Heart right ventricle (tissue), 16 donors: ENCODE results near the gene GJA10. TPM values are rescaled to one million over a fixed set of nuclear protein-coding genes. Genes with fewer than 3 reads are reported as not detected.

Experiments
- ATAC-seq, 8 donors: fragments of 200-7000 bp; cut with Tn5 transposase; one replicate each; pipeline ENCODE4 v1.9.1; 2020; ENCODE audit warnings: mild to moderate bottlenecking in 8 of 8, moderate library complexity in 8 of 8, moderate number of reproducible peaks in 1 of 8
- DNase-seq, 2 donors: peaks; one replicate each; pipeline ENCODE4 v3.0.0-alpha.2; 2020
- H3K27ac ChIP-seq, 10 donors: fragments of 200-600 bp; sonication (generic) in 2 of 10; one replicate each; pipeline versions ENCODE4 v1.5.0 to v1.8.0; 2020 to 2022; ENCODE audit warnings: mild to moderate bottlenecking in 3 of 10
- H3K27me3 ChIP-seq, 7 donors: fragments of 200-600 bp; one replicate each; pipeline ENCODE4 v1.8.0; 2021 to 2022; ENCODE audit warnings: mild to moderate bottlenecking in 2 of 7
- H3K36me3 ChIP-seq, 9 donors: fragments of 200-600 bp; sonication (generic) in 1 of 9; one replicate each; pipeline versions ENCODE4 v1.5.0 to v1.8.0; 2020 to 2022; ENCODE audit warnings: mild to moderate bottlenecking in 2 of 9
- H3K4me1 ChIP-seq, 9 donors: fragments of 200-600 bp; sonication (generic) in 1 of 9; one replicate each; pipeline versions ENCODE4 v1.5.0 to v1.8.0; 2020 to 2022; ENCODE audit warnings: mild to moderate bottlenecking in 4 of 9
- H3K4me3 ChIP-seq, 10 donors: fragments of 200-600 bp; sonication (generic) in 2 of 10; one replicate each; pipeline versions ENCODE4 v1.5.0 to v1.8.0; 2020 to 2022; ENCODE audit warnings: mild to moderate bottlenecking in 7 of 10, moderate library complexity in 2 of 10
- H3K9me3 ChIP-seq, 11 donors: fragments of 200-600 bp in 10 of 11; sonication (generic) in 2 of 11; one replicate each; pipeline versions ENCODE4 v1.5.0 to v1.8.0; 2013 to 2022; ENCODE audit warnings: mild to moderate bottlenecking in 2 of 11, control low read depth in 1 of 11, moderate library complexity in 1 of 11
- CTCF ChIP-seq, 9 donors: fragments of 200-600 bp; sonication (generic) in 2 of 9; IDR thresholded peaks; one replicate each; pipeline versions ENCODE4 v1.5.0 to v1.8.0; 2021 to 2022; ENCODE audit warnings: antibody characterized with exemption in 9 of 9, mild to moderate bottlenecking in 5 of 9, moderate library complexity in 1 of 9
- WGBS, 2 donors: extraction: QIAGEN DNeasy Blood & Tissue Kit; methylation state at CpG; one replicate each; pipeline ENCODE4 v1.1.7; 2013; ENCODE audit warnings: inconsistent platforms in 1 of 2; 5-methylcytosine and 5-hydroxymethylcytosine counted together
- intact Hi-C, 10 donors: fragments of 100-400 bp; cut with DNase I; formaldehyde crosslinking; loops; one replicate each; pipeline versions ENCODE4 v1.11.1 to v1.14.2; 2022
- polyA plus RNA-seq, 2 donors: library from polyadenylated mRNA; stranded (reverse); fragments of 200-250 nt; gene quantifications; one replicate each; pipeline ENCODE4 v1.2.3, GENCODE V29; 2013
- total RNA-seq, 10 donors: library from RNA; stranded (reverse); fragmentation: NEBNext Ultra II Directional in 3 of 10; extraction: Animal tissue kit (Norgen Biotek cat#: 25700) in 3 of 10; gene quantifications; one replicate each; pipeline versions ENCODE4 v1.2.1 to v1.2.4, GENCODE V29; 2021 to 2023
- donor health status: Arrhythmogenic right ventricular cardiomyopathy.
- donor health status: ischemic (EF 13 %, LVEDD 7.1; RV severe dilation, severe dysfunction).
- donor health status: healthy with polysubstance abuse.
- donor health status: DM: no; HTN: yes; CAD: no.
- donor health status: DM: no; HTN: no; CAD: no.
- donor health status: ischemic (EF 25% LVEDD 6.9; RV normal size, moderate dysfunction).
- donor health status: ischemic (EF 25% LVEDD 5.7; RV mildly dilated, moderate dysfunction).
- donor health status: healthy.
- donor health status: DM: yes; HTN: yes; CAD: no.
- donor health status: Ischemic cardiomyopathy.
- donor health status: ischemic (EF 35%, LVEDD 5.7; RV mildly dilated, moderate dysfunction).
- donor health status: nonischemic (EF 11% LVEDD 7.7; RV severe dilation, severe dysfunction).
- donor health status: DM: yes; HTN: yes; CAD: no.
- donor health status: PGD.
- donor health status: ischemic (EF 29% LVEDD 5.4; RV normal size, mild dysfunction).
- donor health status: nonischemic (EF 23%, LVEDD 6.1; RV moderate dilation, normal function).

The GJA10 gene
- total and polyA plus RNA-seq, 12 donors: not detected

DNA sequence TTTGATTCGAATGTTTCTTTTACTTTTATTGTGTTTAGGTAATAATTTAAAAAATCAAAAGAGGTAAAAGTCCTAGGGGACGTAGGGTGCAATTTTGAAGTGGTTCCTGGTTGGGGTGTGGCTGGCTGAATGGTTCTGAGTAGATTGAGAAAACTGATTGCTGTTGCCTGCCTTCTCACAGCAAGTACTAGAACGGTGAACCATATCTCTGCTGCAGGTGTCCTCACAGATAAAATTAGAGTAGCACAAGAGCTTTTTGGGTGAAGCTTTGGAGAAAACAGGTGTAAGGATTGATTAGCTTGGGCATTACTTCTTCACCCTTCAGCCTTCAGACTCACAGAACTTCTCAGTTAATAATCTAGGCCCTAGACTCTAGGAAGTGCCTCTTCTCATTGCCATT is 19.8 kb upstream of the GJA10 start:
- H3K4me1 ChIP-seq: no peaks in the 10 kb centered on the region
- H3K4me3 ChIP-seq: no peak overlapping the region
- peaks cover 0 to 60% (median 9%) of the 10 kb centered on the region in 9 donors for H3K36me3 ChIP-seq
- DNase-seq (no peak), ATAC-seq (no peak)
- intact Hi-C loops: no loop called here
- no peak for TF ChIP-seq CTCF (IDR thresholded peaks at IDR 0.05)
- no peaks in the 10 kb centered on the region for H3K27me3 ChIP-seq
- H3K9me3 ChIP-seq: no peaks in the 10 kb centered on the region
- WGBS, 2 donors: 84 to 91% methylated on average over 3 of the region's 3 CpGs
- no peak overlapping the region for H3K27ac ChIP-seq

GRCh38 chr6:89886378-89887120 is 7.7 kb upstream of the GJA10 start:
- ATAC-seq (peak in 1 of 8 donors; percentile 53), DNase-seq (no peak)
- Histone ChIP-seq H3K27ac (no peak overlapping the region), H3K36me3 (no peaks in the 10 kb centered on the region), H3K4me1 (no peaks in the 10 kb centered on the region), H3K9me3 (no peaks in the 10 kb centered on the region), H3K4me3 (no peak overlapping the region), H3K27me3 (peaks cover 0 to 47% (median 39%) of the 10 kb centered on the region in 7 donors)
- intact Hi-C loops: no loop called here
- no peak for TF ChIP-seq CTCF (IDR thresholded peaks at IDR 0.05)
- whole genome bisulfite sequencing, 2 donors: 88% methylated on average over 44 of the region's 44 CpGs

DNA sequence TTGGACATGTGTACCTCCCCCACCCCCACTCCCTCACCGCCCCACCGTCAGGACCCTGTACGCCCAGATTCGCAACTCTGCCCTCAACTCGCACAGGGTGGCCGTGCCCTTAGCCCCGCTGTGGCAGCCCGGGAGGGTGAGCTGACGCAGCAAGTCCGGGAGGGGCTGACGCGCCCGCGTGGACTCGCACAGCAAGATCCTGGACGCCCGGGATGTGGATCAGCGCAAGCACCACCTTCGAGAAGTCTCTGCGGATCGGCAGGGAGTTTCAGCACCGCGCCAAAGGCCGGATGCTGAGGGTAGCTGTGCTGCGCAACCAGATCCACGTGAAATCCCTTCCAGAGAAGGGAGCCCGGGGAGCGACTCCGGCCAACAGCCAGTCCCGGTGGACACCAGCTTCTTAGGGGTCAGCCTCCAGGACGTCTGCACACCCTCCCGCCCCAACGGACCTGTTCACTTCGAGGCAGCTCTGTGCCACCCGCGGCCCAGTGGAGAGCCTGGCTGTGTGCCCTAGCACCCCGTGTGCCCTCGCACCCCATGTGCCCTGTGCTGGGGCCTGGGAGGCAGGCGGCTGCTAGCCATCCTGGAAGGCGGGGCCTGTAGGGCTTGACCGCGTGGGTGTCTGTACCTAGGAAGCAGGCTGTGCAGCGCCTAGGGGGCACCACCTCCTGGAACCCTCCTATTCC is 6.7 kb upstream of the GJA10 start:
- peak in 2 of 8 donors; percentile 14 to 22 for ATAC-seq
- peaks cover 0 to 55% (median 50%) of the 10 kb centered on the region in 7 donors for H3K27me3 ChIP-seq
- no peaks in the 10 kb centered on the region for H3K36me3 ChIP-seq
- 13 to 19% methylated on average over 43 of the region's 43 CpGs for WGBS, 2 donors
- no peak for TF ChIP-seq CTCF (IDR thresholded peaks at IDR 0.05)
- no peaks in the 10 kb centered on the region for H3K9me3 ChIP-seq
- no peak overlapping the region for H3K4me3 ChIP-seq
- H3K27ac ChIP-seq: no peak overlapping the region
- DNase-seq: no peak
- no peaks in the 10 kb centered on the region for H3K4me1 ChIP-seq
- intact Hi-C loops: no loop called here

DNA sequence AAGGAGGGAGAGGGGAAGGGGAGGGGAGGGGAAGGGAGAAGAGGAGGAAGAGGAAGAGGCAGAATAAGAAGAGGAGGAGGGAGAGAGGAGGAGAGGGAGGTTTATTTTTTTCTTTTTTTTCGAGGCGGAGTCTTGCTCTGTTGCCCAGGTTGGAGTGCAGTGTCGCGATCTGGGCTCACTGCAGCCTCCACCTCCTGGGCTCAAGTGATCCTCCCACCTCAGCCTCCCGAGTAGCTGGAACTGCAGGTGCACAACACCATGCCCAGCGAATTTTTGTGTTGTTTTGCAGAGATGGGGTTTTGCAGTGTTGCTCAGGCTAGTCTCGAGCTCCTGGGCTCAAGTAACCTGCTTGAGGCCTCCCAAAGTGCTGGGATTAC is 6.1 kb upstream of the GJA10 start:
- no peak for DNase-seq
- H3K4me1 ChIP-seq: no peaks in the 10 kb centered on the region
- H3K36me3 ChIP-seq: no peaks in the 10 kb centered on the region
- peaks cover 0 to 61% (median 55%) of the 10 kb centered on the region in 7 donors for H3K27me3 ChIP-seq
- TF ChIP-seq CTCF (IDR thresholded peaks at IDR 0.05): no peak
- intact Hi-C loops: no loop called here
- H3K4me3 ChIP-seq: no peak overlapping the region
- 80 to 87% methylated on average over 7 of the region's 7 CpGs for WGBS, 2 donors
- no peak overlapping the region for H3K27ac ChIP-seq
- no peaks in the 10 kb centered on the region for H3K9me3 ChIP-seq
- ATAC-seq: no peak
